Measurements from ENCODE around the gene ART3. TPM values are rescaled to one million over a fixed set of nuclear protein-coding genes. Genes with fewer than 3 reads are reported as not detected.

ART3 gene, protein sequence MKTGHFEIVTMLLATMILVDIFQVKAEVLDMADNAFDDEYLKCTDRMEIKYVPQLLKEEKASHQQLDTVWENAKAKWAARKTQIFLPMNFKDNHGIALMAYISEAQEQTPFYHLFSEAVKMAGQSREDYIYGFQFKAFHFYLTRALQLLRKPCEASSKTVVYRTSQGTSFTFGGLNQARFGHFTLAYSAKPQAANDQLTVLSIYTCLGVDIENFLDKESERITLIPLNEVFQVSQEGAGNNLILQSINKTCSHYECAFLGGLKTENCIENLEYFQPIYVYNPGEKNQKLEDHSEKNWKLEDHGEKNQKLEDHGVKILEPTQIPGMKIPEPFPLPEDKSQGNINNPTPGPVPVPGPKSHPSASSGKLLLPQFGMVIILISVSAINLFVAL
- total RNA-seq (2022) (not detected in 2 replicates), Bru-seq, nascent RNA (percentile 2 among the genes with signal in this experiment), BruChase-seq, experiment 1, labeled RNA remaining after a 2-hour chase (percentile 2 among the genes with signal in this experiment), BruChase-seq, experiment 2, labeled RNA remaining after a 6-hour chase (not detected)
- long read RNA-seq: 0 reads

DNA sequence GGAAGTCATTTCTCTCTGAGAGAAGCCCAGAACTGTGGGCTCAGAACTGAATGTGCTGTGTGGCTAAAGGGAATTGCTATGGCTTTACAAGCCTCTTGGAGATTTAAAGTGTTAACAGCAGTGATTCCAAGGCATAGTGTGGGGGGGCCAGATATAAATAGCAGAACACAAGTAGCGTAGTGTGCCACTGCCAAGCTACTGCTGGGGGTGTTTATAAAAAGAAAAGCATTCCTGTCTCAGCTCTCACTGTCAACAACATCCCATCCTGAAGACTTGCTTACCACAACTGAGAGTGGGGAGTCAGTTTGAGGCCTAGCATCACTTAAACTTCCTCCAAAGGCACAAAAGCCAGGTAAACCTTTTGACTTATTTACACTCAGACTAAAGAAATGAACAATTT, at the start of gene ART3:
TSS of gene ART3 (plus strand) at position 242 of the 400 bp plus-strand sequence. CDS start 1,181 bp downstream, outside the sequence.
- H3K27ac Mint-ChIP-seq (ENCODE audit: unreplicated experiment): no peak within 1 kb of the TSS
- POLR2A ChIA-PET: no interaction called here

DNA sequence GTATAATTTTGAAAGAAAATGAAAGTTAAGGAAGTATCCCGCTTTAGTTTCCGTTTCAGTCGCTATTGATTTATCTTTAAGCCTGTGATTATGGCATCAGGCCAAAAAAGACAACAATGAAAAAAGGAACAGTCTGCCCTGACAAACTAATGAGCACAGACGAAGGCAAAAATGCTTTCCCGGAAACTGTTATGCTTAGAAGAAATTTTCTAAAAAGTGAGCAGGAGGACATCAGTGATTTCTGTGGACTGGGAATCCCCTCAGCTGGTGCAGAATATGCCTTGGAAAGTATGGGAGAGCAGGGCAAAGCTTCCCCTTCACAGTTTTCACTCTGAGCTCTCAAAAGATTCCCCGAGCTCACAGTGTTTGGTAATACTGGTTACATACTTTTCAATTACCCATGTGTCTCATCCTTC, 46.2 kb upstream of the ART3 start:
- no peaks in the 10 kb centered on the region for H3K27me3 ChIP-seq (replicated peaks; ENCODE audit: control insufficient read depth, insufficient read depth, low read length)
- POLR2A ChIA-PET: no interaction called here
- Mint-ChIP-seq H3K9me3 (ENCODE audit: unreplicated experiment) (no peaks in the 10 kb centered on the region), H3K4me1 (ENCODE audit: low read depth, unreplicated experiment) (no peaks in the 10 kb centered on the region), H3K36me3 (ENCODE audit: insufficient read depth, unreplicated experiment) (no peaks in the 10 kb centered on the region), H3K27me3 (ENCODE audit: insufficient read depth, unreplicated experiment) (no peaks in the 10 kb centered on the region), H3K4me3 (ENCODE audit: unreplicated experiment) (no peak overlapping the region), H3K27ac (ENCODE audit: unreplicated experiment) (no peak overlapping the region)
- H3K36me3 ChIP-seq (ENCODE audit: control insufficient read depth, insufficient read depth, low read length): no peaks in the 10 kb centered on the region
- intact Hi-C loops (cut with micrococcal nuclease; ENCODE audit: unreplicated experiment): no loop called here
- no peaks in the 10 kb centered on the region for H3K4me1 ChIP-seq
- DNase-seq: no peak
- no peaks in the 10 kb centered on the region for H3K9me3 ChIP-seq
- TF ChIP-seq, protein P1, sequence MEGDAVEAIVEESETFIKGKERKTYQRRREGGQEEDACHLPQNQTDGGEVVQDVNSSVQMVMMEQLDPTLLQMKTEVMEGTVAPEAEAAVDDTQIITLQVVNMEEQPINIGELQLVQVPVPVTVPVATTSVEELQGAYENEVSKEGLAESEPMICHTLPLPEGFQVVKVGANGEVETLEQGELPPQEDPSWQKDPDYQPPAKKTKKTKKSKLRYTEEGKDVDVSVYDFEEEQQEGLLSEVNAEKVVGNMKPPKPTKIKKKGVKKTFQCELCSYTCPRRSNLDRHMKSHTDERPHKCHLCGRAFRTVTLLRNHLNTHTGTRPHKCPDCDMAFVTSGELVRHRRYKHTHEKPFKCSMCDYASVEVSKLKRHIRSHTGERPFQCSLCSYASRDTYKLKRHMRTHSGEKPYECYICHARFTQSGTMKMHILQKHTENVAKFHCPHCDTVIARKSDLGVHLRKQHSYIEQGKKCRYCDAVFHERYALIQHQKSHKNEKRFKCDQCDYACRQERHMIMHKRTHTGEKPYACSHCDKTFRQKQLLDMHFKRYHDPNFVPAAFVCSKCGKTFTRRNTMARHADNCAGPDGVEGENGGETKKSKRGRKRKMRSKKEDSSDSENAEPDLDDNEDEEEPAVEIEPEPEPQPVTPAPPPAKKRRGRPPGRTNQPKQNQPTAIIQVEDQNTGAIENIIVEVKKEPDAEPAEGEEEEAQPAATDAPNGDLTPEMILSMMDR (IDR thresholded peaks at IDR 0.05; ENCODE audit: insufficient read depth in 1 of 2, low read depth in 1 of 2, low read length in 1 of 2, severe bottlenecking in 1 of 2, unreplicated experiment in 1 of 2): no peak
- CTCF ChIA-PET: interaction anchor here (1.0 kb wide), 1 partner anchor 10 kb away, joined by 3 read pairs; no protein-coding TSS in a partner anchor
- H3K4me3 ChIP-seq (ENCODE audit: low read depth, low read length): no peak overlapping the region
- BruUV-seq (replicated peaks): no TSS peak

More for the DNA sequence above, at the start of gene ART3:
- H3K27me3 Mint-ChIP-seq (ENCODE audit: insufficient read depth, unreplicated experiment): peaks cover 6% of the 10 kb centered on the region
- intact Hi-C loops (cut with micrococcal nuclease; ENCODE audit: unreplicated experiment): no loop called here
- TF ChIP-seq, protein P1 (IDR thresholded peaks at IDR 0.05; ENCODE audit: insufficient read depth in 1 of 2, low read depth in 1 of 2, low read length in 1 of 2, severe bottlenecking in 1 of 2, unreplicated experiment in 1 of 2): no peak
- no peaks in the 10 kb centered on the region for H3K4me1 Mint-ChIP-seq (ENCODE audit: low read depth, unreplicated experiment)
- DNase-seq: no peak
- Histone ChIP-seq H3K4me3 (ENCODE audit: low read depth, low read length) (no peak within 1 kb of the TSS), H3K4me1 (no peaks in the 10 kb centered on the region), H3K36me3 (ENCODE audit: control insufficient read depth, insufficient read depth, low read length) (no peaks in the 10 kb centered on the region), H3K27me3 (replicated peaks; ENCODE audit: control insufficient read depth, insufficient read depth, low read length) (no peaks in the 10 kb centered on the region), H3K9me3 (no peaks in the 10 kb centered on the region)
- H3K36me3 Mint-ChIP-seq (ENCODE audit: insufficient read depth, unreplicated experiment): no peaks in the 10 kb centered on the region
- H3K9me3 Mint-ChIP-seq (ENCODE audit: unreplicated experiment): no peaks in the 10 kb centered on the region
- no TSS peak for BruUV-seq (replicated peaks)
- CTCF ChIA-PET: interaction anchor here (0.8 kb wide), 1 partner anchor 79 kb away, joined by 3 read pairs; no protein-coding TSS in a partner anchor
- no peak within 1 kb of the TSS for H3K4me3 Mint-ChIP-seq (ENCODE audit: unreplicated experiment)

DNA sequence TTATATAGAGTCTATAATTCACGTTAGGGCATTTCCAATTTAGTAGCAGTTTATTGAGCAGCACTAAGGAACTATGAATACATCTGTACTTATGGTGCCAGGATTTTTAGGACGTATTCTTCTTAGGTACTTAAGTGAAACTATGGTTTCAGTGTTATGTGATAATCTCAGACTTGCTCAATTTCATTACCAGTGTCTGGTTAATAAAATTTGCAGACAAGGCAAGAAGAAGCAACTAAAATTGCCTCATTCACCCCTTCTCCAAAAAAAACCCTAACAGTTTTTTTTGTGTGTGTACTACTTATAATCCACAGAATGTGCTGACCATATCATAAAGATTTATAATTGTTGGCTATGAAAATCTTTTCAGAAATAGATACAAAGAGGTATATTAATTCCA, 45.2 kb upstream of the ART3 start:
- H3K27me3 ChIP-seq (replicated peaks; ENCODE audit: control insufficient read depth, insufficient read depth, low read length): no peaks in the 10 kb centered on the region
- H3K4me3 ChIP-seq (ENCODE audit: low read depth, low read length): no peak overlapping the region
- ChIA-PET CTCF (no interaction called here), POLR2A (interaction anchor here (0.6 kb wide), 1 partner anchor 428 kb away, joined by 3 read pairs; no protein-coding TSS in a partner anchor)
- no peaks in the 10 kb centered on the region for H3K4me1 Mint-ChIP-seq (ENCODE audit: low read depth, unreplicated experiment)
- H3K4me1 ChIP-seq: no peaks in the 10 kb centered on the region
- TF ChIP-seq, protein P1 (IDR thresholded peaks at IDR 0.05; ENCODE audit: insufficient read depth in 1 of 2, low read depth in 1 of 2, low read length in 1 of 2, severe bottlenecking in 1 of 2, unreplicated experiment in 1 of 2): no peak
- intact Hi-C loops (cut with micrococcal nuclease; ENCODE audit: unreplicated experiment): no loop called here
- H3K27me3 Mint-ChIP-seq (ENCODE audit: insufficient read depth, unreplicated experiment): no peaks in the 10 kb centered on the region
- H3K4me3 Mint-ChIP-seq (ENCODE audit: unreplicated experiment): no peak overlapping the region
- no peak for DNase-seq
- H3K36me3 ChIP-seq (ENCODE audit: control insufficient read depth, insufficient read depth, low read length): no peaks in the 10 kb centered on the region
- H3K9me3 ChIP-seq: no peaks in the 10 kb centered on the region
- no peak overlapping the region for H3K27ac Mint-ChIP-seq (ENCODE audit: unreplicated experiment)
- no TSS peak for BruUV-seq (replicated peaks)
- no peaks in the 10 kb centered on the region for H3K9me3 Mint-ChIP-seq (ENCODE audit: unreplicated experiment)
- H3K36me3 Mint-ChIP-seq (ENCODE audit: insufficient read depth, unreplicated experiment): no peaks in the 10 kb centered on the region

Measured in Caco-2 (cell line).